B cell (primary cell): ENCODE results near the gene PKNOX2.

ENCODE experiments used
- CTCF ChIP-seq: fragments of 200-600 bp; IDR thresholded peaks from one replicate; pipeline ENCODE4 v1.8.0; 2022; ENCODE audit warnings: antibody characterized with exemption, mild to moderate bottlenecking
- EZH2 ChIP-seq: IDR thresholded peaks from 2 replicates; pipeline ENCODE4 v1.6.1; 2012; ENCODE audit warnings: borderline replicate concordance, low read depth, mild to moderate bottlenecking, moderate library complexity, low read length; ENCODE audit not compliant: insufficient read depth, poor library complexity, severe bottlenecking

- TF ChIP-seq CTCF (no peak), EZH2 (no peak)
These were observed 177.1 kb downstream of the PKNOX2 start for GRCh38 chr11:125341676-125342075.
